ENCODE data around the gene OR11A1.

Gene OR11A1

GRCh38 chr6:29502597-29502996, 45.7 kb upstream of the OR11A1 start:
- H2AFZ ChIP-seq (ENCODE audit: low read depth, low read length): no peak overlapping the region
- no peak overlapping the region for H3K4me2 ChIP-seq (ENCODE audit: low read length)
- H4K20me1 ChIP-seq (ENCODE audit: insufficient read depth, low read length): no peaks in the 10 kb centered on the region
- no peaks in the 10 kb centered on the region for H3K36me3 ChIP-seq (replicated peaks; ENCODE audit: low read depth, low read length)
- no peaks in the 10 kb centered on the region for H3K9me3 ChIP-seq (ENCODE audit: insufficient read depth, low read length)
- TF ChIP-seq EZH2phosphoT487 (IDR thresholded peaks at IDR 0.05; ENCODE audit: low read depth): no peak
- TF ChIP-seq CTCF (IDR thresholded peaks at IDR 0.05; ENCODE audit: low read depth, low read length): no peak
- peaks cover 5% of the 10 kb centered on the region for H3K4me1 ChIP-seq (ENCODE audit: low read length)
- H3K27me3 ChIP-seq (ENCODE audit: low read depth, low read length): no peaks in the 10 kb centered on the region
- H3K4me3 ChIP-seq (ENCODE audit: low read length): no peak overlapping the region
- no peak overlapping the region for H3K9ac ChIP-seq (ENCODE audit: low read length)
- no peaks in the 10 kb centered on the region for H3K79me2 ChIP-seq (ENCODE audit: low read length)
- no peak overlapping the region for H3K27ac ChIP-seq (ENCODE audit: low read length)

- no peaks in the 10 kb centered on the region for H3K27me3 ChIP-seq (ENCODE audit: low read depth, low read length)
- H3K4me2 ChIP-seq (ENCODE audit: low read length): no peak overlapping the region
Observed at GRCh38 chr6:29502181-29502580, 45.3 kb upstream of the OR11A1 start.

GRCh38 chr6:29501106-29501505, 44.2 kb upstream of the OR11A1 start:
- H3K27ac ChIP-seq (ENCODE audit: low read length): no peak overlapping the region
- no peak overlapping the region for H3K4me3 ChIP-seq (ENCODE audit: low read length)
- no peak overlapping the region for H2AFZ ChIP-seq (ENCODE audit: low read depth, low read length)
- no peak overlapping the region for H3K4me2 ChIP-seq (ENCODE audit: low read length)
- H3K27me3 ChIP-seq (ENCODE audit: low read depth, low read length): no peaks in the 10 kb centered on the region
- peaks cover 5% of the 10 kb centered on the region for H3K4me1 ChIP-seq (ENCODE audit: low read length)
- no peaks in the 10 kb centered on the region for H4K20me1 ChIP-seq (ENCODE audit: insufficient read depth, low read length)
- H3K79me2 ChIP-seq (ENCODE audit: low read length): no peaks in the 10 kb centered on the region
- H3K9ac ChIP-seq (ENCODE audit: low read length): no peak overlapping the region
- TF ChIP-seq CTCF (IDR thresholded peaks at IDR 0.05; ENCODE audit: low read depth, low read length) (no peak), EZH2phosphoT487 (IDR thresholded peaks at IDR 0.05; ENCODE audit: low read depth) (no peak)
- H3K36me3 ChIP-seq (replicated peaks; ENCODE audit: low read depth, low read length): no peaks in the 10 kb centered on the region
- no peaks in the 10 kb centered on the region for H3K9me3 ChIP-seq (ENCODE audit: insufficient read depth, low read length)

More at GRCh38 chr6:29502181-29502580, 45.3 kb upstream of the OR11A1 start:
- H3K4me1 ChIP-seq (ENCODE audit: low read length): peaks cover 5% of the 10 kb centered on the region
- TF ChIP-seq EZH2phosphoT487 (IDR thresholded peaks at IDR 0.05; ENCODE audit: low read depth) (no peak), CTCF (IDR thresholded peaks at IDR 0.05; ENCODE audit: low read depth, low read length) (no peak)
- no peak overlapping the region for H3K9ac ChIP-seq (ENCODE audit: low read length)
- no peaks in the 10 kb centered on the region for H3K36me3 ChIP-seq (replicated peaks; ENCODE audit: low read depth, low read length)
- H3K79me2 ChIP-seq (ENCODE audit: low read length): no peaks in the 10 kb centered on the region
- no peak overlapping the region for H3K27ac ChIP-seq (ENCODE audit: low read length)
- H2AFZ ChIP-seq (ENCODE audit: low read depth, low read length): no peak overlapping the region
- H3K4me3 ChIP-seq (ENCODE audit: low read length): no peak overlapping the region
- H3K9me3 ChIP-seq (ENCODE audit: insufficient read depth, low read length): no peaks in the 10 kb centered on the region
- H4K20me1 ChIP-seq (ENCODE audit: insufficient read depth, low read length): no peaks in the 10 kb centered on the region

- H3K27me3 ChIP-seq (ENCODE audit: low read depth, low read length): no peaks in the 10 kb centered on the region
- H3K9me3 ChIP-seq (ENCODE audit: insufficient read depth, low read length): no peaks in the 10 kb centered on the region
- no peak overlapping the region for H3K4me3 ChIP-seq (ENCODE audit: low read length)
- no peak overlapping the region for H3K4me2 ChIP-seq (ENCODE audit: low read length)
- peaks cover 5% of the 10 kb centered on the region for H3K4me1 ChIP-seq (ENCODE audit: low read length)
- H2AFZ ChIP-seq (ENCODE audit: low read depth, low read length): no peak overlapping the region
- H3K27ac ChIP-seq (ENCODE audit: low read length): no peak overlapping the region
- no peaks in the 10 kb centered on the region for H3K79me2 ChIP-seq (ENCODE audit: low read length)
- no peak overlapping the region for H3K9ac ChIP-seq (ENCODE audit: low read length)
- no peaks in the 10 kb centered on the region for H3K36me3 ChIP-seq (replicated peaks; ENCODE audit: low read depth, low read length)
- no peaks in the 10 kb centered on the region for H4K20me1 ChIP-seq (ENCODE audit: insufficient read depth, low read length)
- TF ChIP-seq CTCF (IDR thresholded peaks at IDR 0.05; ENCODE audit: low read depth, low read length): no peak
- no peak for TF ChIP-seq EZH2phosphoT487 (IDR thresholded peaks at IDR 0.05; ENCODE audit: low read depth)
Observed at GRCh38 chr6:29500594-29500993, 43.7 kb upstream of the OR11A1 start.

All from OCI-LY3 (cell line).